ENCODE measurements around the gene SLC30A7.
"Not testable (repeated sequence)": the region's sequence is repeated elsewhere in the genome, so short reads cannot be mapped to it uniquely, and the experiment has no call there.

The SLC30A7 gene

DNA sequence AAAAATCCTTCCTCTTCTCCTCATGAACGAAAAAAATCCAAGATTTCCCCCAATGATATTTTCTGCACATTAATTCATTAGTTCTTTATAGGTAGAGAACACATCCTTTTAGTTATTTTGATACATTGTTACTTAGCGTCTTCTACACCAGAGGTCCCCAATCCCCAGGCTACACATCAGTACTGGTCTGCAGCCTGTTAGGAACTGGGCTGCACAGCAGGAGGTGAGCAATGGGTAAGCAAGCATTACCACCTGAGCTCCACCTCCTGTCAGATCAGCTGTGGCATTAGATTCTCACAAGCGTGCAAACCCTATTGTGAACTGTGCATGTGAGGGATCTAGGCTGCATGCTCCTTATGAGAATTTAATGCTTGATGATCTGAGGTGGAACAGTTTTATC, 14.2 kb upstream of the SLC30A7 start:
- no peak for DNase-seq
- no peaks in the 10 kb centered on the region for H3K36me3 ChIP-seq (replicated peaks)
- TF ChIP-seq, protein P1, sequence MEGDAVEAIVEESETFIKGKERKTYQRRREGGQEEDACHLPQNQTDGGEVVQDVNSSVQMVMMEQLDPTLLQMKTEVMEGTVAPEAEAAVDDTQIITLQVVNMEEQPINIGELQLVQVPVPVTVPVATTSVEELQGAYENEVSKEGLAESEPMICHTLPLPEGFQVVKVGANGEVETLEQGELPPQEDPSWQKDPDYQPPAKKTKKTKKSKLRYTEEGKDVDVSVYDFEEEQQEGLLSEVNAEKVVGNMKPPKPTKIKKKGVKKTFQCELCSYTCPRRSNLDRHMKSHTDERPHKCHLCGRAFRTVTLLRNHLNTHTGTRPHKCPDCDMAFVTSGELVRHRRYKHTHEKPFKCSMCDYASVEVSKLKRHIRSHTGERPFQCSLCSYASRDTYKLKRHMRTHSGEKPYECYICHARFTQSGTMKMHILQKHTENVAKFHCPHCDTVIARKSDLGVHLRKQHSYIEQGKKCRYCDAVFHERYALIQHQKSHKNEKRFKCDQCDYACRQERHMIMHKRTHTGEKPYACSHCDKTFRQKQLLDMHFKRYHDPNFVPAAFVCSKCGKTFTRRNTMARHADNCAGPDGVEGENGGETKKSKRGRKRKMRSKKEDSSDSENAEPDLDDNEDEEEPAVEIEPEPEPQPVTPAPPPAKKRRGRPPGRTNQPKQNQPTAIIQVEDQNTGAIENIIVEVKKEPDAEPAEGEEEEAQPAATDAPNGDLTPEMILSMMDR (IDR thresholded peaks at IDR 0.05; ENCODE audit: low read depth, low read length, missing control alignments): no peak
- no peak overlapping the region for H3K4me3 ChIP-seq (ENCODE audit: low read depth, low read length)
- no peak overlapping the region for H3K27ac ChIP-seq
- no peaks in the 10 kb centered on the region for H3K27me3 ChIP-seq (replicated peaks)
- in situ Hi-C loops (cut with HindIII; ENCODE audit: low pct_ligation_motif_present, low sequenced_read_pairs): no loop called here

DNA sequence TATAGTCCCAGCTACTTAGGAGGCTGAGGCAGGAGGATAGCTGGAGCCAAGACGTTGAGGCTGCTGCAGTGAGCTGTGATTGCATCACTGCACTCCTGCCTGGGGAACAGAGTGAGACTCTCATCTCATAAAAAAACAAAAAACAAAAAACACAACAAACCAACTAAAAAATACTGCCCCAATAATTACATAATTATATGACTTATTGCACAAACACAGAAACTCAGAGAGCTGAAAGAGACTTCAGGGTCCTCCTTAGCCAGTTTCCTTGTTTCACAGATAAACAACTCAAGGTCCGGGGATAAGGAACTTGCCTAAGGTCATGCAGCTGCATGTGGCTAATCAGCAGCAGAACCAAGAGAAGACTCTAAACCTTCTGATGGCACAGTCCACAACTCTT, 13.2 kb upstream of the SLC30A7 start:
- in situ Hi-C loops (cut with HindIII; ENCODE audit: low pct_ligation_motif_present, low sequenced_read_pairs): no loop called here
- TF ChIP-seq, protein P1 (IDR thresholded peaks at IDR 0.05; ENCODE audit: low read depth, low read length, missing control alignments): no peak
- no peak for DNase-seq
- Histone ChIP-seq H3K4me3 (ENCODE audit: low read depth, low read length) (no peak overlapping the region), H3K27me3 (replicated peaks) (no peaks in the 10 kb centered on the region), H3K36me3 (replicated peaks) (no peaks in the 10 kb centered on the region), H3K27ac (no peak overlapping the region)

- TF ChIP-seq, protein P1 (IDR thresholded peaks at IDR 0.05; ENCODE audit: low read depth, low read length, missing control alignments): peak; percentile 32
- H3K4me3 ChIP-seq (ENCODE audit: low read depth, low read length): no peak overlapping the region
- DNase-seq: peak; percentile 68
- in situ Hi-C loops (cut with HindIII; ENCODE audit: low pct_ligation_motif_present, low sequenced_read_pairs): no loop called here
- no peaks in the 10 kb centered on the region for H3K27me3 ChIP-seq (replicated peaks)
- H3K27ac ChIP-seq: no peak overlapping the region
- H3K36me3 ChIP-seq (replicated peaks): no peaks in the 10 kb centered on the region
These were observed 11.9 kb upstream of the SLC30A7 start for GRCh38 chr1:100883963-100884362.

GRCh38 chr1:100889007-100889406, 6.9 kb upstream of the SLC30A7 start:
- H3K27ac ChIP-seq; H3K4me3 ChIP-seq (ENCODE audit: low read depth, low read length); H3K36me3 ChIP-seq (replicated peaks); H3K27me3 ChIP-seq (replicated peaks); DNase-seq; in situ Hi-C loops (cut with HindIII; ENCODE audit: low pct_ligation_motif_present, low sequenced_read_pairs): not testable (repeated sequence)

GRCh38 chr1:100889869-100890482, 5.9 kb upstream of the SLC30A7 start:
- H3K27ac ChIP-seq; H3K36me3 ChIP-seq (replicated peaks); H3K27me3 ChIP-seq (replicated peaks); H3K4me3 ChIP-seq (ENCODE audit: low read depth, low read length); in situ Hi-C loops (cut with HindIII; ENCODE audit: low pct_ligation_motif_present, low sequenced_read_pairs); DNase-seq: not testable (repeated sequence)

- no peak overlapping the region for H3K27ac ChIP-seq
- TF ChIP-seq, protein P1 (IDR thresholded peaks at IDR 0.05; ENCODE audit: low read depth, low read length, missing control alignments): no peak
- DNase-seq: no peak
- no peaks in the 10 kb centered on the region for H3K27me3 ChIP-seq (replicated peaks)
- in situ Hi-C loops (cut with HindIII; ENCODE audit: low pct_ligation_motif_present, low sequenced_read_pairs): no loop called here
- no peak overlapping the region for H3K4me3 ChIP-seq (ENCODE audit: low read depth, low read length)
- H3K36me3 ChIP-seq (replicated peaks): no peaks in the 10 kb centered on the region
These were observed 4.5 kb upstream of the SLC30A7 start for GRCh38 chr1:100891380-100891779.

- in situ Hi-C loops (cut with HindIII; ENCODE audit: low pct_ligation_motif_present, low sequenced_read_pairs): no loop called here
These were observed 3.3 kb upstream of the SLC30A7 start for GRCh38 chr1:100892554-100892953.

More at GRCh38 chr1:100892554-100892953, 3.3 kb upstream of the SLC30A7 start:
- no peak overlapping the region for H3K4me3 ChIP-seq (ENCODE audit: low read depth, low read length)
- no peaks in the 10 kb centered on the region for H3K27me3 ChIP-seq (replicated peaks)
- no peak for DNase-seq
- no peaks in the 10 kb centered on the region for H3K36me3 ChIP-seq (replicated peaks)
- no peak overlapping the region for H3K27ac ChIP-seq
- TF ChIP-seq, protein P1 (IDR thresholded peaks at IDR 0.05; ENCODE audit: low read depth, low read length, missing control alignments): no peak
